Islet of Langerhans (tissue), 1 donor: ENCODE results near the gene TMEM126B.

Source experiments
- FAIRE-seq: peaks from one replicate; lab custom pipeline; 2011; peaks lifted over from hg19 to GRCh38; lab: Jason Lieb, UNC

The TMEM126B gene

GRCh38 chr11:85682330-85683305, 54.2 kb downstream of the TMEM126B start:
- no peak for FAIRE-seq

DNA sequence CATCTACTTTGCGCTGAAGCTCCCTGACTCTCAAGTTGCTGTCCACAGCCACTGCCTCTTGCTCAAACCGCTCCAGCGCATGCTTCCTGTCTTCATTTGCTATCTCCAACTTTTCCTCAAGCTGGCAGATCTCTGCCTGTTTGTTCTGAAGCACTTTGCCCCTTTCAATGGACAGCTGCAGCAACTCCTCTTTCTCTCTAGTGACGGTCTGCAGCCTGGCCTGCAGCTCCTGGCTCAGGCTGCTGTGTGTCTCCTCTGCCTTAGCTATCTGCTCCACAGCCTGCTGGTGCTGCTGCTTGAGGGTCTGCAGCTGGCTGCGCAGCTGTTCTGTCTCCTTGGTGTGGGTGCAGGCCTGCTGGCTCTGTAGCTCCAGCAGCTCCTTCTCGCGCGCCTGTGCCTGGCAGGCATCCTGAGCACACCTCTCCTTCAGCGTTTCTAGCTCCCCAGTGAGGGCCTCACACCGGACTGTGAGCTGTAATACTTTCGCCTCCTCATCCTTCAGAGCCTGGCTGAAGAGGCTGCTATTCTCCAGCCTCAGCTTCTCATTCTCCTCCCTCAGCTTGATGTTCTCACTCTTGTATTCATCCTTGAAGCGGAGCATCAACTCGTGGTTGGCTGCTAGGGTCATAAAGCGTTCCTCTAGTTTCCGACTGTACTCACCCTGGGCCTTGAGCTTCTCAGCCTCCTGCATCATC, 56.9 kb downstream of the TMEM126B start:
- FAIRE-seq = no peak

GRCh38 chr11:85685820-85686459, 57.5 kb downstream of the TMEM126B start, which contains the start of gene CCDC89:
Gene CCDC89, minus strand, starts transcription at chr11:85686195. Its CDS starts 65 bp downstream, at chr11:85686130.
- FAIRE-seq = no peak
